SK-N-SH treated with all-trans-retinoic acid at 6 μM for 48 hours (cell line): ENCODE results near the gene KRTAP20-1.

Experiments used
- ATAC-seq: fragments of 200-7000 bp; cut with Tn5 transposase; 3 replicates; pipeline ENCODE4 v1.9.1; 2020; ENCODE audit warnings: mild to moderate bottlenecking, moderate library complexity
- ARNTL ChIP-seq: fragments of 450-650 bp; formaldehyde crosslinking; IDR thresholded peaks from 2 replicates; pipeline ENCODE4 v1.5.0; 2020; ENCODE audit warnings: low read depth, mild to moderate bottlenecking, moderate library complexity, borderline replicate concordance
- BACH2 ChIP-seq: fragments of 250-450 bp; sonication (Bioruptor Pico); IDR thresholded peaks from 2 replicates; pipeline ENCODE4 v1.9.0; 2021; ENCODE audit warnings: mild to moderate bottlenecking, borderline replicate concordance
- CSDC2 ChIP-seq: fragments of 250-450 bp; sonication (Bioruptor Pico); IDR thresholded peaks from 2 replicates; pipeline ENCODE4 v1.5.0; 2020; ENCODE audit warnings: mild to moderate bottlenecking, moderate library complexity
- GLIS3 ChIP-seq: fragments of 250-450 bp; sonication (Bioruptor Pico); IDR thresholded peaks from 2 replicates; pipeline ENCODE4 v1.5.0; 2020; ENCODE audit warnings: mild to moderate bottlenecking, moderate library complexity
- ISL1 ChIP-seq: fragments of 250-450 bp; sonication (Bioruptor Pico); IDR thresholded peaks from 2 replicates; pipeline ENCODE4 v2.1.2; 2022; ENCODE audit warnings: mild to moderate bottlenecking, moderate library complexity
- OSR1 ChIP-seq: fragments of 250-450 bp; sonication (Bioruptor Pico); IDR thresholded peaks from 2 replicates; pipeline ENCODE4 v1.8.0; 2022; ENCODE audit warnings: moderate library complexity, mild to moderate bottlenecking, inconsistent platforms
- PPARA ChIP-seq: fragments of 250-450 bp; sonication (Bioruptor Pico); IDR thresholded peaks from 2 replicates; pipeline ENCODE4 v1.5.0; 2020; ENCODE audit warnings: mild to moderate bottlenecking, borderline replicate concordance
- RARB ChIP-seq: fragments of 250-450 bp; sonication (Bioruptor Pico); IDR thresholded peaks from 2 replicates; pipeline ENCODE4 v1.8.0; 2021; ENCODE audit warnings: mild to moderate bottlenecking, moderate library complexity
- SNAI2 ChIP-seq: fragments of 250-450 bp; sonication (Bioruptor Pico); IDR thresholded peaks from 2 replicates; pipeline ENCODE4 v1.5.0; 2020; ENCODE audit warnings: mild to moderate bottlenecking, moderate library complexity
- TCF4 ChIP-seq: fragments of 250-450 bp; sonication (Bioruptor Pico); IDR thresholded peaks from 2 replicates; pipeline ENCODE4 v1.8.0; 2021; ENCODE audit warnings: mild to moderate bottlenecking, moderate library complexity, borderline replicate concordance
- TOX ChIP-seq: fragments of 250-450 bp; sonication (Bioruptor Pico); IDR thresholded peaks from 2 replicates; pipeline ENCODE4 v1.8.0; 2021; ENCODE audit warnings: mild to moderate bottlenecking, moderate library complexity, borderline replicate concordance
- ZC3H10 ChIP-seq: fragments of 250-450 bp; sonication (Bioruptor Pico); IDR thresholded peaks from 2 replicates; pipeline ENCODE4 v1.5.1; 2021; ENCODE audit warnings: mild to moderate bottlenecking, moderate library complexity
- ZFP30 ChIP-seq: fragments of 450-650 bp; formaldehyde crosslinking; IDR thresholded peaks from 2 replicates; pipeline ENCODE4 v1.5.0; 2022; ENCODE audit warnings: mild to moderate bottlenecking, moderate library complexity
- ZNF565 ChIP-seq: fragments of 450-650 bp; formaldehyde crosslinking; conservative IDR thresholded peaks from 2 replicates; pipeline ENCODE4 v1.5.0; 2020; ENCODE audit warnings: low read depth, mild to moderate bottlenecking, moderate library complexity
- ZNF70 ChIP-seq: fragments of 450-650 bp; formaldehyde crosslinking; IDR thresholded peaks from 2 replicates; pipeline ENCODE4 v1.5.0; 2020; ENCODE audit warnings: mild to moderate bottlenecking, moderate library complexity
- ZNF8 ChIP-seq: fragments of 450-650 bp; formaldehyde crosslinking; IDR thresholded peaks from 2 replicates; pipeline ENCODE4 v1.5.0; 2020; ENCODE audit warnings: mild to moderate bottlenecking, moderate library complexity
- TF ChIP-seq, protein P1 (sequence below): fragments of 250-450 bp; sonication (Bioruptor Pico); IDR thresholded peaks from 2 replicates; pipeline ENCODE4 v1.5.1; 2020; ENCODE audit warnings: low read depth, mild to moderate bottlenecking, moderate library complexity
- TF ChIP-seq, protein P2 (sequence below): fragments of 250-450 bp; sonication (Bioruptor Pico); IDR thresholded peaks from 2 replicates; pipeline ENCODE4 v1.8.0; 2020; ENCODE audit warnings: mild to moderate bottlenecking, moderate library complexity, borderline replicate concordance
- TF ChIP-seq, protein P3 (sequence below): fragments of 250-450 bp; sonication (Bioruptor Pico); IDR thresholded peaks from 2 replicates; pipeline ENCODE4 v1.8.0; 2021; ENCODE audit warnings: low read depth, mild to moderate bottlenecking, moderate library complexity, borderline replicate concordance
- TF ChIP-seq, protein P4 (sequence below): fragments of 250-450 bp; sonication (Bioruptor Pico); IDR thresholded peaks from 2 replicates; pipeline ENCODE4 v1.5.0; 2020; ENCODE audit warnings: mild to moderate bottlenecking, moderate library complexity
- TF ChIP-seq, protein P5 (sequence below): fragments of 250-450 bp; sonication (Bioruptor Pico); IDR thresholded peaks from 2 replicates; pipeline ENCODE4 v1.5.1; 2021; ENCODE audit warnings: mild to moderate bottlenecking, moderate library complexity

The KRTAP20-1 gene

GRCh38 chr21:30629200-30629599, 13.0 kb downstream of the KRTAP20-1 start:
- TF ChIP-seq, protein P1, sequence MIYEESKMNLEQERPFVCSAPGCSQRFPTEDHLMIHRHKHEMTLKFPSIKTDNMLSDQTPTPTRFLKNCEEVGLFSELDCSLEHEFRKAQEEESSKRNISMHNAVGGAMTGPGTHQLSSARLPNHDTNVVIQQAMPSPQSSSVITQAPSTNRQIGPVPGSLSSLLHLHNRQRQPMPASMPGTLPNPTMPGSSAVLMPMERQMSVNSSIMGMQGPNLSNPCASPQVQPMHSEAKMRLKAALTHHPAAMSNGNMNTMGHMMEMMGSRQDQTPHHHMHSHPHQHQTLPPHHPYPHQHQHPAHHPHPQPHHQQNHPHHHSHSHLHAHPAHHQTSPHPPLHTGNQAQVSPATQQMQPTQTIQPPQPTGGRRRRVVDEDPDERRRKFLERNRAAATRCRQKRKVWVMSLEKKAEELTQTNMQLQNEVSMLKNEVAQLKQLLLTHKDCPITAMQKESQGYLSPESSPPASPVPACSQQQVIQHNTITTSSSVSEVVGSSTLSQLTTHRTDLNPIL (CRISPR knock-in tag) = no peak
- TF ChIP-seq SNAI2 (CRISPR knock-in tag) (no peak), GLIS3 (no peak), CSDC2 (no peak), ZNF70 (CRISPR knock-in tag) (no peak), TCF4 (CRISPR knock-in tag) (no peak), PPARA (CRISPR knock-in tag) (no peak), ARNTL (CRISPR knock-in tag) (no peak), ZFP30 (CRISPR knock-in tag) (no peak)
- TF ChIP-seq, protein P2, sequence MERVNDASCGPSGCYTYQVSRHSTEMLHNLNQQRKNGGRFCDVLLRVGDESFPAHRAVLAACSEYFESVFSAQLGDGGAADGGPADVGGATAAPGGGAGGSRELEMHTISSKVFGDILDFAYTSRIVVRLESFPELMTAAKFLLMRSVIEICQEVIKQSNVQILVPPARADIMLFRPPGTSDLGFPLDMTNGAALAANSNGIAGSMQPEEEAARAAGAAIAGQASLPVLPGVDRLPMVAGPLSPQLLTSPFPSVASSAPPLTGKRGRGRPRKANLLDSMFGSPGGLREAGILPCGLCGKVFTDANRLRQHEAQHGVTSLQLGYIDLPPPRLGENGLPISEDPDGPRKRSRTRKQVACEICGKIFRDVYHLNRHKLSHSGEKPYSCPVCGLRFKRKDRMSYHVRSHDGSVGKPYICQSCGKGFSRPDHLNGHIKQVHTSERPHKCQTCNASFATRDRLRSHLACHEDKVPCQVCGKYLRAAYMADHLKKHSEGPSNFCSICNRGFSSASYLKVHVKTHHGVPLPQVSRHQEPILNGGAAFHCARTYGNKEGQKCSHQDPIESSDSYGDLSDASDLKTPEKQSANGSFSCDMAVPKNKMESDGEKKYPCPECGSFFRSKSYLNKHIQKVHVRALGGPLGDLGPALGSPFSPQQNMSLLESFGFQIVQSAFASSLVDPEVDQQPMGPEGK = no peak
- TF ChIP-seq, protein P3, sequence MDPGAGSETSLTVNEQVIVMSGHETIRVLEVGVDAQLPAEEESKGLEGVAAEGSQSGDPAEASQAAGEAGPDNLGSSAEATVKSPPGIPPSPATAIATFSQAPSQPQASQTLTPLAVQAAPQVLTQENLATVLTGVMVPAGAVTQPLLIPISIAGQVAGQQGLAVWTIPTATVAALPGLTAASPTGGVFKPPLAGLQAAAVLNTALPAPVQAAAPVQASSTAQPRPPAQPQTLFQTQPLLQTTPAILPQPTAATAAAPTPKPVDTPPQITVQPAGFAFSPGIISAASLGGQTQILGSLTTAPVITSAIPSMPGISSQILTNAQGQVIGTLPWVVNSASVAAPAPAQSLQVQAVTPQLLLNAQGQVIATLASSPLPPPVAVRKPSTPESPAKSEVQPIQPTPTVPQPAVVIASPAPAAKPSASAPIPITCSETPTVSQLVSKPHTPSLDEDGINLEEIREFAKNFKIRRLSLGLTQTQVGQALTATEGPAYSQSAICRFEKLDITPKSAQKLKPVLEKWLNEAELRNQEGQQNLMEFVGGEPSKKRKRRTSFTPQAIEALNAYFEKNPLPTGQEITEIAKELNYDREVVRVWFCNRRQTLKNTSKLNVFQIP (CRISPR knock-in tag) = no peak
- no peak for ATAC-seq

- no peak for TF ChIP-seq SNAI2 (CRISPR knock-in tag)
Measured at GRCh38 chr21:30634906-30635305, 18.7 kb downstream of the KRTAP20-1 start, which contains the start of gene KRTAP20-2. KRTAP20-2 (plus strand) TSS chr21:30635206; CDS start chr21:30635264, 58 bp downstream.

DNA sequence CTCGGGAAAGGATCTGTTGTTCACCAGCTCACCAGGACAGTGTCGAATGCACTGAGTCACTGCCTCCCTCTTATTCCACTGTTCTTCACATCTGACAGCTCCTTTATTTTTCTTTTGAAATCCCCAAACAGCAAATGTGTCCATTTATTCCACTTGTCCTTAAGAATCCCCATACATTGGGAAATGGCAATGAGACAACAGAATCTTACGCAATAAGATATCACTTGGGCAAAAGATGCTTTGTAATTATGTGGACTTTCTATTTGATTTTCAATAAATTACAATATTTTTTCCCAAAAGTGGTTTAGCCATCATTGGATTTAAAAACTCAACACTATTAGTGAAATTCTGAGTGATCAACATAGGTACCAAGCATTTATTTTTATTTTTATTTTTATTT, 22.5 kb downstream of the KRTAP20-1 start:
- TF ChIP-seq BACH2 (CRISPR knock-in tag) = no peak
- no peak for ATAC-seq

More at GRCh38 chr21:30634906-30635305, 18.7 kb downstream of the KRTAP20-1 start, which contains the start of gene KRTAP20-2:
- no peak for ATAC-seq

- TF ChIP-seq, protein P4, sequence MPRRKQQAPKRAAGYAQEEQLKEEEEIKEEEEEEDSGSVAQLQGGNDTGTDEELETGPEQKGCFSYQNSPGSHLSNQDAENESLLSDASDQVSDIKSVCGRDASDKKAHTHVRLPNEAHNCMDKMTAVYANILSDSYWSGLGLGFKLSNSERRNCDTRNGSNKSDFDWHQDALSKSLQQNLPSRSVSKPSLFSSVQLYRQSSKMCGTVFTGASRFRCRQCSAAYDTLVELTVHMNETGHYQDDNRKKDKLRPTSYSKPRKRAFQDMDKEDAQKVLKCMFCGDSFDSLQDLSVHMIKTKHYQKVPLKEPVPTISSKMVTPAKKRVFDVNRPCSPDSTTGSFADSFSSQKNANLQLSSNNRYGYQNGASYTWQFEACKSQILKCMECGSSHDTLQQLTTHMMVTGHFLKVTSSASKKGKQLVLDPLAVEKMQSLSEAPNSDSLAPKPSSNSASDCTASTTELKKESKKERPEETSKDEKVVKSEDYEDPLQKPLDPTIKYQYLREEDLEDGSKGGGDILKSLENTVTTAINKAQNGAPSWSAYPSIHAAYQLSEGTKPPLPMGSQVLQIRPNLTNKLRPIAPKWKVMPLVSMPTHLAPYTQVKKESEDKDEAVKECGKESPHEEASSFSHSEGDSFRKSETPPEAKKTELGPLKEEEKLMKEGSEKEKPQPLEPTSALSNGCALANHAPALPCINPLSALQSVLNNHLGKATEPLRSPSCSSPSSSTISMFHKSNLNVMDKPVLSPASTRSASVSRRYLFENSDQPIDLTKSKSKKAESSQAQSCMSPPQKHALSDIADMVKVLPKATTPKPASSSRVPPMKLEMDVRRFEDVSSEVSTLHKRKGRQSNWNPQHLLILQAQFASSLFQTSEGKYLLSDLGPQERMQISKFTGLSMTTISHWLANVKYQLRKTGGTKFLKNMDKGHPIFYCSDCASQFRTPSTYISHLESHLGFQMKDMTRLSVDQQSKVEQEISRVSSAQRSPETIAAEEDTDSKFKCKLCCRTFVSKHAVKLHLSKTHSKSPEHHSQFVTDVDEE = no peak
- TF ChIP-seq, protein P5, sequence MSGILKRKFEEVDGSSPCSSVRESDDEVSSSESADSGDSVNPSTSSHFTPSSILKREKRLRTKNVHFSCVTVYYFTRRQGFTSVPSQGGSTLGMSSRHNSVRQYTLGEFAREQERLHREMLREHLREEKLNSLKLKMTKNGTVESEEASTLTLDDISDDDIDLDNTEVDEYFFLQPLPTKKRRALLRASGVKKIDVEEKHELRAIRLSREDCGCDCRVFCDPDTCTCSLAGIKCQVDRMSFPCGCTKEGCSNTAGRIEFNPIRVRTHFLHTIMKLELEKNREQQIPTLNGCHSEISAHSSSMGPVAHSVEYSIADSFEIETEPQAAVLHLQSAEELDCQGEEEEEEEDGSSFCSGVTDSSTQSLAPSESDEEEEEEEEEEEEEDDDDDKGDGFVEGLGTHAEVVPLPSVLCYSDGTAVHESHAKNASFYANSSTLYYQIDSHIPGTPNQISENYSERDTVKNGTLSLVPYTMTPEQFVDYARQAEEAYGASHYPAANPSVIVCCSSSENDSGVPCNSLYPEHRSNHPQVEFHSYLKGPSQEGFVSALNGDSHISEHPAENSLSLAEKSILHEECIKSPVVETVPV (CRISPR knock-in tag) = no peak
- TF ChIP-seq PPARA (CRISPR knock-in tag) (no peak), TCF4 (CRISPR knock-in tag) (no peak), SNAI2 (CRISPR knock-in tag) (no peak), ZNF565 (CRISPR knock-in tag) (no peak), BACH2 (CRISPR knock-in tag) (no peak), TOX (CRISPR knock-in tag) (no peak), GLIS3 (no peak), RARB (CRISPR knock-in tag) (no peak), ZFP30 (CRISPR knock-in tag) (no peak), OSR1 (no peak), ARNTL (CRISPR knock-in tag) (no peak), ISL1 (CRISPR knock-in tag) (no peak), ZC3H10 (no peak), CSDC2 (no peak), ZNF8 (CRISPR knock-in tag) (no peak)
- TF ChIP-seq, protein P1 (CRISPR knock-in tag) = no peak
- TF ChIP-seq, protein P2 = no peak
- TF ChIP-seq, protein P3 (CRISPR knock-in tag) = no peak
- no peak for ATAC-seq
Measured at GRCh38 chr21:30642564-30642963, 26.3 kb downstream of the KRTAP20-1 start, which contains the start of gene KRTAP20-3. KRTAP20-3 (plus strand) TSS chr21:30642864.
